Vagina (tissue), 2 donors: ENCODE measurements around the gene DMBX1. TPM values are rescaled to one million over a fixed set of nuclear protein-coding genes. Genes with fewer than 3 reads are reported as not detected.

ENCODE experiments used
- DNase-seq, 2 donors: peaks; one replicate each; pipeline ENCODE4 v3.0.0-alpha.2; 2017; ENCODE audit errors: extremely low spot score in 2 of 2
- H3K27ac ChIP-seq: fragments of 200-600 bp; sonication (generic); one replicate; pipeline ENCODE4 v1.5.1; 2019
- H3K27me3 ChIP-seq: fragments of 200-600 bp; sonication (generic); one replicate; pipeline ENCODE4 v1.5.1; 2019
- H3K36me3 ChIP-seq, 2 donors: fragments of 200-600 bp; sonication (generic); one replicate each; pipeline ENCODE4 v1.5.1; 2017 to 2019
- H3K4me1 ChIP-seq: fragments of 200-600 bp; sonication (generic); one replicate; pipeline ENCODE4 v1.5.1; 2019
- H3K4me3 ChIP-seq, 2 donors: fragments of 200-600 bp; sonication (generic); 1 replicate in 1 of 2; 2 replicates in 1 of 2; pipeline ENCODE4 v1.5.1; 2016 to 2019
- H3K9me3 ChIP-seq: fragments of 200-600 bp; sonication (generic); one replicate; pipeline ENCODE4 v1.5.1; 2019
- POLR2A ChIP-seq, 2 donors: fragments of 450-650 bp; IDR thresholded peaks; one replicate each; pipeline ENCODE4 v1.6.1; 2017; ENCODE audit warnings: antibody characterized with exemption in 2 of 2, mild to moderate bottlenecking in 2 of 2, moderate library complexity in 2 of 2
- POLR2AphosphoS5 ChIP-seq, 2 donors: sonication (generic); formaldehyde crosslinking; IDR thresholded peaks; one replicate each; pipeline ENCODE4 v1.9.0; 2017; ENCODE audit warnings: antibody characterized with exemption in 2 of 2, mild to moderate bottlenecking in 2 of 2, low read depth in 1 of 2; ENCODE audit not compliant: insufficient read depth in 1 of 2
- intact Hi-C: fragments of 100-400 bp; cut with DNase I; formaldehyde crosslinking; loops from one replicate; pipeline ENCODE4 v1.15.1; 2023
- total RNA-seq: library from RNA; depleted of rRNA; stranded (reverse); fragments of >200 nt; gene quantifications from one replicate; pipeline ENCODE4 v1.2.3, GENCODE V29; 2016
- TF ChIP-seq, protein P1 (sequence below), 3 experiments: fragments of 450-650 bp in 2 of 3; fragments of 200-600 bp in 1 of 3; sonication (generic) in 1 of 3; IDR thresholded peaks; one replicate each; pipeline ENCODE4 v1.5.1; 2017 to 2019; ENCODE audit warnings: antibody characterized with exemption in 3 of 3, mild to moderate bottlenecking in 2 of 3, moderate library complexity in 2 of 3

Gene DMBX1
- total RNA-seq, 1 donor from 2014 or later = 0.25 TPM

- intact Hi-C loops = no loop called here
- DNase-seq = no peak
- Histone ChIP-seq H3K36me3 (no peaks in the 10 kb centered on the region), H3K4me3 (no peak overlapping the region), H3K9me3 (no peaks in the 10 kb centered on the region), H3K4me1 (peaks cover 6% of the 10 kb centered on the region), H3K27me3 (no peaks in the 10 kb centered on the region), H3K27ac (no peak overlapping the region)
- no peak for TF ChIP-seq POLR2AphosphoS5 (IDR thresholded peaks at IDR 0.05; ENCODE audit: insufficient read depth in 1 of 2, low read depth in 1 of 2)
- TF ChIP-seq, protein P1, sequence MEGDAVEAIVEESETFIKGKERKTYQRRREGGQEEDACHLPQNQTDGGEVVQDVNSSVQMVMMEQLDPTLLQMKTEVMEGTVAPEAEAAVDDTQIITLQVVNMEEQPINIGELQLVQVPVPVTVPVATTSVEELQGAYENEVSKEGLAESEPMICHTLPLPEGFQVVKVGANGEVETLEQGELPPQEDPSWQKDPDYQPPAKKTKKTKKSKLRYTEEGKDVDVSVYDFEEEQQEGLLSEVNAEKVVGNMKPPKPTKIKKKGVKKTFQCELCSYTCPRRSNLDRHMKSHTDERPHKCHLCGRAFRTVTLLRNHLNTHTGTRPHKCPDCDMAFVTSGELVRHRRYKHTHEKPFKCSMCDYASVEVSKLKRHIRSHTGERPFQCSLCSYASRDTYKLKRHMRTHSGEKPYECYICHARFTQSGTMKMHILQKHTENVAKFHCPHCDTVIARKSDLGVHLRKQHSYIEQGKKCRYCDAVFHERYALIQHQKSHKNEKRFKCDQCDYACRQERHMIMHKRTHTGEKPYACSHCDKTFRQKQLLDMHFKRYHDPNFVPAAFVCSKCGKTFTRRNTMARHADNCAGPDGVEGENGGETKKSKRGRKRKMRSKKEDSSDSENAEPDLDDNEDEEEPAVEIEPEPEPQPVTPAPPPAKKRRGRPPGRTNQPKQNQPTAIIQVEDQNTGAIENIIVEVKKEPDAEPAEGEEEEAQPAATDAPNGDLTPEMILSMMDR (IDR thresholded peaks at IDR 0.05) = no peak
- TF ChIP-seq POLR2A (IDR thresholded peaks at IDR 0.05) = no peak
These were observed 27.5 kb downstream of the DMBX1 start for GRCh38 chr1:46517010-46517600.

DNA sequence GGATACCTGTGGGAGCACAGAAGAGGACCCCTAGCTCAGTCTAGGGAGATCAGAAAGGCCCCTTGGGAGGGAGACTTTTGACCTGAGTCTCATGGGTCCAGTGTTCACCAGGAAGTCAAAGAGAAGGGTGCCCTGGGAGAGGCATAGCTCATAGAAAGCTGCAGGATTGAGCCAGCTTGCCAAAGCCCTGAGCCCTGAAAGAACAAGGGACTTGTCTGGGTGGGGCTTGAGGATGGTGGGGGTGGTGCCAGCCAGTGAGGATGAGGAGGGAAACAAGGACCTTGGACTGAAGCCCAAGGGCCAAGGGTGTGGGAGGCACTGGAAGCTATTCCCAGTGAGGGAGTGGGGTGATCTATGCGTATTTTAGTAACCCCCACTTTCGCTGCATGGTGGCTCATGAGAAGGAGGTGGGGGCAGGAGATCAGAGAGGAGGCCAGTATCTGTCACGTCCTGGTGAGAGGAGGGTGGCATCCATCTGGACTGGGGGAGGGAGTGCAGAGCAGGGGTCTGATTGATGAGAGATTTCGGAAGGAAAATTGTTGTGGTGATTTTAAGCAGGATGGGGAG lies 28.4 kb downstream of the DMBX1 start:
- H3K4me1 ChIP-seq = peaks cover 15% of the 10 kb centered on the region
- no peaks in the 10 kb centered on the region for H3K27me3 ChIP-seq
- H3K36me3 ChIP-seq = no peaks in the 10 kb centered on the region
- no peak overlapping the region for H3K4me3 ChIP-seq
- intact Hi-C loops = no loop called here
- no peak overlapping the region for H3K27ac ChIP-seq
- TF ChIP-seq POLR2A (IDR thresholded peaks at IDR 0.05) = no peak
- no peaks in the 10 kb centered on the region for H3K9me3 ChIP-seq
- no peak for DNase-seq

DNA sequence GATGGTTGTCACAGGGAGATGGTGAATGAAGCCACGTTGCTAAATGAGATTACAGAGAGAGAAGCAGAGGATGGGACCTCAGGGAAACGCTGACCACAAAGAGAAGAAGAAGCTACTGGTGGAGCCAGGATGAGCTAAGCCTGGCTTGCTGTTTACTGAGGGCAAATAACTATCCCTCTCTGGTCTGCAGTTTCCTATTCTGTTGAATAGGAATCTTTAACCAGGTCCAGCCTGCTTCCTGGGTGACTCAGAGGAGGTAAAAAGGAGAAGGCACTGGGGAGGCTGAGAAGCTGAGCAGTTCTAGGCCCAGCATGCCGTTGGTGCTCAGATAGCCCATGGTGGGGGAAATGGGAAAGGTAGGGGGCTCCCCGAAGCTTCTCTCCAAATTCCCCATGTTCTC lies 29.6 kb downstream of the DMBX1 start:
- Histone ChIP-seq H3K9me3 (no peaks in the 10 kb centered on the region), H3K4me3 (no peak overlapping the region), H3K27me3 (no peaks in the 10 kb centered on the region), H3K27ac (no peak overlapping the region), H3K4me1 (peaks cover 22% of the 10 kb centered on the region), H3K36me3 (no peaks in the 10 kb centered on the region)
- no peak for DNase-seq
- TF ChIP-seq POLR2A (IDR thresholded peaks at IDR 0.05) = no peak
- TF ChIP-seq, protein P1 (IDR thresholded peaks at IDR 0.05) = no peak
- no peak for TF ChIP-seq POLR2AphosphoS5 (IDR thresholded peaks at IDR 0.05; ENCODE audit: insufficient read depth in 1 of 2, low read depth in 1 of 2)
- intact Hi-C loops = no loop called here

- TF ChIP-seq POLR2A (IDR thresholded peaks at IDR 0.05) (no peak), POLR2AphosphoS5 (IDR thresholded peaks at IDR 0.05; ENCODE audit: insufficient read depth in 1 of 2, low read depth in 1 of 2) (no peak)
- intact Hi-C loops = no loop called here
- Histone ChIP-seq H3K4me3 (no peak overlapping the region), H3K4me1 (peaks cover 22% of the 10 kb centered on the region), H3K9me3 (no peaks in the 10 kb centered on the region), H3K27ac (no peak overlapping the region), H3K27me3 (no peaks in the 10 kb centered on the region), H3K36me3 (no peaks in the 10 kb centered on the region)
- no peak for DNase-seq
These were observed 30.7 kb downstream of the DMBX1 start for GRCh38 chr1:46520063-46520911.

GRCh38 chr1:46521414-46521813 lies 31.8 kb downstream of the DMBX1 start:
- H3K27me3 ChIP-seq = no peaks in the 10 kb centered on the region
- no peaks in the 10 kb centered on the region for H3K9me3 ChIP-seq
- no peak overlapping the region for H3K4me3 ChIP-seq
- H3K4me1 ChIP-seq = peaks cover 22% of the 10 kb centered on the region
- no peak overlapping the region for H3K27ac ChIP-seq
- DNase-seq = no peak
- intact Hi-C loops = no loop called here
- no peaks in the 10 kb centered on the region for H3K36me3 ChIP-seq
- TF ChIP-seq, protein P1 (IDR thresholded peaks at IDR 0.05) = no peak
- TF ChIP-seq POLR2A (IDR thresholded peaks at IDR 0.05) = no peak
- TF ChIP-seq POLR2AphosphoS5 (IDR thresholded peaks at IDR 0.05; ENCODE audit: insufficient read depth in 1 of 2, low read depth in 1 of 2) = no peak
